ENCODE results near the gene TRPM3.

TRPM3 gene

DNA sequence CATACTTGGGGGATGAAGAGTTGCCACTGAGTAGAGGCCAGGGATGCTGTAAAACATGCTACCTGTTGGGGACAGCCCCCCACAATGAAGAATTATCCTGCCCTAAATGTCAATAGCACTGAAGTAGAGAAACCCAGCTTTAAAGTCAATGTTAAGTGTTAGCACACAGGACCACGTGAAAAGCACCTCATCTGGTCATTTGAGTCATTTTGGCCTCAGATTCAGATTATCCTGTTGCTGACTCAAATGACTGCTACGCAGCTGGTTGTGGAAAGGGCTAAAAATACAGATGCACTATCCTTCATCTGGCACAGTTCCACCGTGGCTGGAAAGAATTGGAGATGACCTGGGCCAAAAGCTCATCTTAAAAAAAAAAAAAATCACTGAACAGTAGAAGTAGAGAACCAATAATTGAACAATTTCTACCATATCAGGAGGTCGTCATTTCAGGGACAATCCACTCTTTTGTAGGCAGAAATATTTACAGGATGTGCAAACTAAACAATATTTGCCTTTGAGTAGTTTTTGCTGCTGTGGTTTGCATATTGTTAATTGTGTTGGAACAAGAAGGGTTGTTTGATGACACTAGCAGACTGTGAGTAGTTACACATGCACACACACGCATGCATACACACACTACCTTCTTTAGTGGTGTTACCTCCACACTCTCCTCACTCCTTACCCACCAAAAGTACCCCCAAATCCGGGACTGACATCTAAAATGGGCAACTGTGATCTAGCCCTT, 511.7 kb downstream of the TRPM3 start:
- no peak for DNase-seq
- peak; percentile 60 for ATAC-seq

DNA sequence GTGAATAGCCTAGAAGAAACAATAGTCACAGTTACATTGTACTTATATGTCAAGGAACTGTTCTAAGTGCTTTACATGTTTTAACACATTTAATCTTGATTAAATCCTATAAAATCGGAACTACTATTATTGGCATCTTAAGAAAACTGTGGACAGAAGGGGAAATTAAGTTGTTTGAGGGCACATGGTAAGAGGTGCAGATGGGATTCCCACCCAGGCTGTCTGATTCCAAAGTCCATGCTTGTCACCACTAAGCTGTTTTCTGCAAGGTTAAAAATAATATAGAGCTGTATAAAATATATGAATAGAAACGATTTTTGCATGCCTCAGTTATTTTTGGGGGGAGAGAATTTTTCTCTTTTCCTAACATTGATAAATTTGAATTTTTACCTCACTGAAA, 512.4 kb downstream of the TRPM3 start:
- ATAC-seq (no peak), DNase-seq (no peak)

DNA sequence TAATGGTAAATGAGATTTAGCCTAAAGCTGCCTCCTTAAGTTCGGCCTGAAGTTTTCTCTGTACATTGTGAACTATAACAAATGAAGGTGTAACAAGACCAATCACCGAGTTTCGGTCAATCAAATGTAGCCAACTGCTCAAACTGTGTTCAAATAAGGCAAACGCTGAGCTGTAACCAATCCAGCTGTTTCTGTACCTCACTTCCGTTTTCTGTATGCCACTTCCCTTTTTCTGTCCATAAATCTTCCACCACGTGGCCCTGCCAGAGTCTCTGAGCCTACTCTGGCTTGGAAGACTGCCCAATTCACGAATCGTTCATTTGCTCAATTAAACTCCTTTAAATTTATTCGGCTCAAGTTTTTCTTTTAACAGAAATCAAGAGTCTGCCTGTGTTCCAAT, 513.5 kb downstream of the TRPM3 start:
- no peak for ATAC-seq
- no peak for DNase-seq

DNA sequence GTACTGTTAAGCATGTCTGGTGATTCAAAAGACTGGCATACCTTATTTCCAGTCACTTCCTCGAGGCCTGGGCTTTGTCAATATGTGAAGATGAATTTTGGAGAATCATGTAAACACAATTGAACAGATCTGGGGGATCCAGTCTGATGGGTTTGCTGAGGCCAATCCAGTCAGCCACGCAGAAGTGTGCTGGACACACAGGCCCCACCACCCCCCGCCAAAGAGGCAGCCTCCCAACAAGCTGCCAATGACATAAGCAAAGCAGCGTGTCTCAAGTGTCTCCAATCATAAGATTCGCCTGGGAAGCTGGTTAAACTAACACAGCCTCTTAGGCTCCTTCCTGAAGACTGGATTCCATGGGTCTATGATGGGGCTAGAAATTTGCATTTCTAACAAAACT, 514.1 kb downstream of the TRPM3 start:
- ATAC-seq, result no peak
- no peak for DNase-seq

DNA sequence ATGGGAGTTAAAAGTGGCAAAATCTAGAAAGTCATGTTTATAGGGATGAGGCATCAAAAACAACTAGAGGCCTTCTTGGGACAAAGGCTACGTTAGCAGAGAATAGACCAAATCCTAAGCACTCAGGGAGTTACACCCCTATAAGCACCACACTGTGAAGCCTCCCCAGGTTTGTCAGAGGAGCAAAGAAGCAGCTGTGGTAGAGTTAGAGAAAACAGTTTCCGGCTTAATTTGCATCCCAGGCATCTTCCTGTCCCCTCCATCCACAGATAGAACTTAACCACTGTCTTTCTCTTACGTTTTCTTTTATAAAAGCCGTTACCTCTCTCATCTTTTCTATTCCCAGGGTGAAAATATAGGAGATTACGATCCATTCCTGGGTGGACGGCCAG, 518.4 kb downstream of the TRPM3 start:
- ATAC-seq (no peak), DNase-seq (no peak)

DNA sequence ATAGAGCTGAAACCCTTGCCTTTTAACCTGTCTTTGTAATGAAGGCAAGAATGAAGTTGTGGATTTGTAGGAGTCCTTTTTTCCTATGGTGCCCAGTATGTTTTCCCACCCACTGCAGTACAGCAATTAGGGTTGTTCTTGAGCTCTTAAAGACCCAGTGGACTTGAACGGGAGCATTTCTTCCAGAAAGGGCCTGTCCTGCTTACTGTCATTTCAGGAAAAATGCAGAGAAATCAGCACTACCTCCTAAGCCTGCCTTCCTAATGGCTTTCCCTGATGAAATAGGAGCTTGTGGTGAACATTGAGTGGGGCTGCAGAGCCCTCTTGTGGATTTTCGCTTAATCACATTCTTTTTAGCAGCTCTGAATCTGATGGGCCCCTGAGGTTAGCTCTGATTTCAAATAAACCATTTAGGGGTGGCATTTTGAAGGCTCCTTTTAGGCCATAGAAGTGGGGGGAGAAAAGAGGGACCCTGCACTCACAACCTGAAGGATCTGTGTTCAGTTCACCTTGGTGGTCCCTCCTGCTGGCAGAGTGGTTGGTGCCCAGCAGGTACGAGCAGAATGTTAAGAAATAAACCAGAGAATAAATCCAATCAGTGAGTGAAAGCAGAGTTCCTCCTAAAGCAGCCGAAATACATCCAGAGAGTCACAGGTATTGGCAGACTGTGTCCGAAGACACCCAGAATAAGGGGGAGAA, 519.0 kb downstream of the TRPM3 start:
- DNase-seq (peak; percentile 35), ATAC-seq (peak; percentile 77)

DNA sequence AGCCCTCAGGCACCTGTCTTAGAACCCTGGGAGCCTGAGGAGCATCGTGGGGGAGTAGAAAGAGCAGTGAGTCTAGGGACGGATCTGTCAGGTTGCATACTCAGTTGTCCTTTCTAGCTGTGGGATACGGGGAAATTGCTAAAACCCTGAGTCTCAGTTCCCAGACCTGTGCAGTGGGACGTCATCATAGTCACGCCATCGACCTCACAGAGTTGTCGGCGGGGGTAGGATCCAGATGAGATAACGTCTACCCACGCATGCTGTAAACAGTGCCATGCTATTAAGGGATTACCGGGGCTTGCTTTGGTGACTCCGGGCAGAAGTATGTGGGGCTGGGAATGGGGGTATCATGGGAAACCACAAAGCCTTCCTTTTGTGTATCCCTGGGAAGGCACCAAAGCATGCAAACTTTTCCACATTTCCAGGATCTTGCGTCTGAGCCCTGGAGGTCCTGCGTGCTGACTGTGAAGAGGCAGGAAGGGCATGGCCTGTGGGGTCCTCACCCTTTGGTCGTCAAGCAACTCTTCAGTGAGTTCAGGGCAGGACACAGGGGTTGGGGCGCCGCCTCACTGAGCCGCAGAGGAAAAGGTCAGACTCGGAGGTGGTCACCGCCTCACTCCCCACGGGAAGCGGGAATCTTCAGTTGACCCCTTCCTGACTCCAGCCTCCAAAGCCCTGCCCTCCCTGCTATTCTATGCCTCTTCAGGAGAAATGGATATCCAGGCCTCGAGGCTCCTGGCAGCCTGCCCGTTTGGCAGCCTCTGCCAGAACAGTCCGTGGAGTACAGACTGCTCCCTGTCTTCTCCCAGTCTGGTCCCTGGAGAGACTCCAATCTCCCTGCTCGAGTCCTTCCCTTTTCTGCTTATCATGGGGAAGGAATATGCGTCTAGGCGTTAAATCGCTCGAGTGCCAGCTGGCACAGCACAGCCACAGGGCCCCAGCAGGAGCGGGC, 520.1 kb downstream of the TRPM3 start:
- no peak for ATAC-seq
- no peak for DNase-seq

DNA sequence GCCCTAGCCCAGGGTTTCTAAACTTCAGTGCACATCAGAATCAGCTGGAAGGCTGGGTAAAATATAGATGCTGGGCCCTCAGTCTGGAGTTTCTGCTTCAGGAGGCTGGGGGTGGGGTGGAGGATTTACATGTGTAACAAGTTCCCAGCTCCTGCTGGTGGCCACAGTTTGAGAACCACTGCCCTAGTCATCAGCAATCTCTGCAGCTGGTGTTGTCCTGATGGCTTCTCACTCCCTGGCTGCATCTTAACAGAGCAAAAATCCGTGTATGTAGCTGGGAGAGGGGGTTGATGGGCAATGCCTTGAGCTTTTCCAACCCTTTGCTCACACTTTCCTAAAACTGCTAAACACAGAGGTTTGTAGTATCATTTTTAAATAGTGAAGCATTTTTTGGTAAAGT, 520.9 kb downstream of the TRPM3 start:
- DNase-seq (no peak), ATAC-seq (no peak)

DNA sequence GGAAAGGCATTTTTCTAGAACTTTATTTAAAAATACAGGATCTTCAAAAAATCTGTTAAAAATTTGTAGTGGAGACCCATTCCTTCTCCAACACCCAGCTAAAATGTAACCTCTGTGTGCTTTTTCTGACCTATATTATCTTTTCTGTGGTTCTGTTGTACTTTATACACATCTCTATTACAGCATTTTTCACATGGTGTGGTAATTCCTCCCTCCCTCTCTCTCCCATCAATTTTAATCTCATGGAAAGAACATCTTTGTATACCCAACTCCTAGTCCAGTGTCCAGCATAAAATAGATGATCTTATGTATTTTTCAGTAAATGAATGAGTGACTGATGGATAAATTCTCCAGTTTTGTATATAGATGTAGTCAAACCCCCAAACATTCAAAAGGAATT, 523.5 kb downstream of the TRPM3 start:
- ATAC-seq (no peak), DNase-seq (no peak)

DNA sequence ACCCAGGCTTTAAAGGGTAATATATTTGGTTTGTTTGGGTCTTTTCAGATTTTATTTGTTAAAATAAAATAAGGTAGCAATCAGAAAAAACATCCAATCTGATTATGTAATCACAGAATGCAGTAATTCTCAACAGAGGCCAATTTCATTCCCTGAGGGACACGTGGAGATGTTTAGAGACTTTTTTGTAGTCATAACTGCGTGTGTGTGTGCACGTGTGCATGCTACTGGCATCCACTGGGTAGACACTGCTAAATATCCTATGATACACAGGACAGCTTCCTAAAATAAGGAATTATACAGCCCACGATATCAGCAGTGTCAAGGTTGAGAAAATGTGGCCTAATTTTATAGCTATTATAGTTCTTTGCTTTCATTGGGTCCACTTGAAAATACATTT, 526.2 kb downstream of the TRPM3 start:
- ATAC-seq, result no peak
- no peak for DNase-seq

DNA sequence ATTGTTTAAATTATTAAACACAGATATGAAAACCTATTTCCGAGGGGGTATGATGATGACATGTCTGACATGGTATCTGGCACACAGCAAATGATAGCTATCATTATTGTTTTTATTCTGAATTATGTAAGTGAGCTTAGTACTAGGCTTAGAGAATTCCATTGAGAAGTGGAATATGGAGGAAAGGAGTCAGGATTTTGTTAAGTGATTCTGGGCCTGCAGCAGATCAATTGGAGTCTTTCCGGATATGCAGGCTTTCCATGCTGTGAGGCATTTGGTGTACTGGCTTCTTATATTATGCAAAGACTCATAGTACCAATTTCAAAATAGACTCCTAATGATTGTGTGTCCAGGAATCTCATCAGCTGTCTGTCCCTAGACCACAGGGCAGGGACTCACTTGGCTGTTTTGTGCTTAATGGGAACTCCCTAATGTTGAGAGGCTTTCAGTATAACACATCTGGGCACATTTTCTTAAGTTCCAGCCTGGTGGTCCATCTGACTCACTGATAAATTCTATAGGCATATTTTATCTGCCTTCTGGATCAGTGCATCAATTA, 527.0 kb downstream of the TRPM3 start:
- no peak for DNase-seq
- no peak for ATAC-seq

DNA sequence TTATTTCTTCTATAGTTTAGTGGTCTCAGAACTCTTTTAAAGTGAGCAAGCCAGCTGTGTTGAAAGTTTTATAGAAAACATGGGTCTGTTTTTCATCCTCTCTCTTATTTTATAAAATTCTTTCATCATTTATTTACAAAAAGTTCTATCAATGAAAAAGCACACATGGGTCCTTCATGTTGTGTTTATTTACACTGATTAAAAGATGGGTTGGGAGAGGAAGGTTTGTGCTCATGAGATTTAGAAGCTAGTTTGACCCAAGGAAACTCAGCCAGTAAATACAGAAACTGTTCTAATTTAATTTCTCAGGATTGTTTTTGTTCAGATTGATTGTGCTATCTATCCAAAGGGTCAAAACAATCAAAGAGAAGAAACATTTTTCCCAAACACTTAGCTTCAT, 528.2 kb downstream of the TRPM3 start:
- DNase-seq (no peak), ATAC-seq (no peak)

DNA sequence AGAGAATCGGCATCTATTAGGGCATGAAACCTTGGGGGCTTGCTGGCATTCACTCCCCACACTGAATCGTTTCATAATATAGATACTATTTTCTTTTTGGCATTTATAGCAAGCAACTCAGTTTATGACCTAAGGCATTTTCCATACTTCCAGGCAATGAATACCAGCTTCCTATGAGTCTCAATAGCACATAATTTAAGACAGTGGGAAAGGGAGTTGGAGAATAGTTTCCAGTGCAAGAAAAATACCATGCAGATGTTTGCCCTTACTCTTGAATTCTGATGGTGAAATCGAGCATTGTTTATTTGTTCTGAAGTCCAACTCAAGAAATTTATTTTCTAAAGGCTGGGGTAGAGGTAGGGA, 531.1 kb downstream of the TRPM3 start:
- no peak for ATAC-seq
- no peak for DNase-seq

DNA sequence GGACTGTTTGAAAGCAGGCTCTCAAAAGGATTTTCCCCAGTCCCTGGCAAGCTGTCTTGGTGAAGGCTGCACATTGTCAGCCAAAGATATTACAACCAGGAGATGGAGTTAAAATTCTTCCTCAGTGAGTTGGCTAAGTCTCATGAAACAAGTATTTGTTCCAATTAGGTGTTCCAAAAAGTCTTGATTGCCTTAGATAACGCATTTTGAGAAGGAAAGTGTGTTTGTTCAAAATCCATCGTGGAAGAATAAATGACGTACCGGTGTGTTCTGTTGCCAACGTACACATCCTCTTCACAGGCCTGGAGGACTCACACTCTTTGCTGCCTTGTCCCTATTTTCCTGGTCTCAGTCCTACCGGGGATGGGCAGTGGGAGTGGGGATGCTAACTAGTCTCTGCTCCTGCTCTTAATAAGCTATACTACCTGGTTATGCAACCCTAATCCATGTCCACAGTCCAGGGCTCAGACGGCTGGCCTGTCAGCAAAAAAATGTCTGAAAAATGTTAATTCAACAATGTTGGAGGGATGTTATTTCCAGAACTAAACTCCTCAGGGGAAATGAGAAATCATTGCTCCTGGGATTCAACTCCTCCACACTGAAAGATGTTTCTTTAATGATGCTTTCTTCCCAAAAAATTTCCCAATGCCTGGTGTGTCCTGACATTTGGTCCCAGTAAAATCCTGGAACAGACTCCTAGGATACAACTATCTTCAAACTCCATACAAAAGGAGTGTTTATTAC, 531.7 kb downstream of the TRPM3 start:
- ATAC-seq (no peak), DNase-seq (no peak)

DNA sequence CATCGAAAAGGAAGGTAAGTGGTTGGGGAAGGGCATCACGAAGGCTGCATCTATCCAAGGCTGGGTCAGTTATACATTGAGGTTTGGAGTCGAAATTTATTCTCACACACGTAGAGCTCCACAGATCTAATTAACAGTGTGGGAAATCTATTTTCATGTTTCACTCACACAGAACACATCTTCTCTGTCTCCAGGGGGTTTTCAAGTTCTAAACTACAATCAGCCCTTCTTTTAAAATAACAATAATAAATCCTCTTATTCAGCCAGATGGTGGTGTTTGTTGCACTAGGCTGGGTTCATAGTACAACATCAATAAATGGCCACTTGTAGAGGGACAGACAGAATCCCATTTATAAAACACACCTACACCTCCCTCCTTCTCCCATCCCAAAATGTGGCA, 532.4 kb downstream of the TRPM3 start:
- no peak for DNase-seq
- ATAC-seq, result no peak

DNA sequence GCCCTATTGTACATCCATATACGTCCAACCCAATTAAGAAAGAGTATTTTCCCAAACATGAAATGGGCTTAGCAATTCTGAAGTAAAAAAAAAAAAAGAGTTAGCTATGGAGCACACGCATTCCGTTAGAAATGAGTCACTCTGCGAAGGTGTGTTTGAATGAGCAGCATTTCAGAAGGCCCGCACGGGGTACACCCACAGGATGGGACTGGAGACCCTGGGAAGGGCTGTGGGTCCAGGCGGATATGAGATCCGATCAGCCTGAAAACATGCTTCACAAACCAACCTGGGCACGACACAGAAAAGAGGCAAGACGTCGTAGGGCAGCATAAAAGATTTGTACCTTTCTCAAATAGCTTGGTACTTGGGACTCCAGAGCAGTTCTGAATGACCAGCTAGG, 533.0 kb downstream of the TRPM3 start:
- ATAC-seq (no peak), DNase-seq (no peak)

DNA sequence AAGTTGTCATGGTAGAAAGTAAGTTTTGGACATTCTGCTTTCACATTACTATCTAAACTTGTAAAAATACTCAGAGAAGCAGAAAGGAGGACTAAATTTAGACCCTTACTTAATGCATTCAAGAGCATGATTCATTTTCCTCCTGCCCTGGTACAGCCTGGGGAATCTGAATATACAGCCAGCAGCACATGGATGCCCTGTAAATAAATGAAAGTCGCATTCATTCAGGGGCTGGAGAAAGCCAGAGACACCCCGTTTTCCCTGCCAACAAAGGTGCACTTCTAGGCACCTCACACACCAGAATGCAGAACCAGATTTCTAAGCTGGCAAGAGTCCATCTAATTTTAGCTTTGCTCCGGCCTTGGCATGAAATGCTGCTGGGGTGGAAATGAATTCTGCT, 534.2 kb downstream of the TRPM3 start:
- ATAC-seq (no peak), DNase-seq (no peak)

DNA sequence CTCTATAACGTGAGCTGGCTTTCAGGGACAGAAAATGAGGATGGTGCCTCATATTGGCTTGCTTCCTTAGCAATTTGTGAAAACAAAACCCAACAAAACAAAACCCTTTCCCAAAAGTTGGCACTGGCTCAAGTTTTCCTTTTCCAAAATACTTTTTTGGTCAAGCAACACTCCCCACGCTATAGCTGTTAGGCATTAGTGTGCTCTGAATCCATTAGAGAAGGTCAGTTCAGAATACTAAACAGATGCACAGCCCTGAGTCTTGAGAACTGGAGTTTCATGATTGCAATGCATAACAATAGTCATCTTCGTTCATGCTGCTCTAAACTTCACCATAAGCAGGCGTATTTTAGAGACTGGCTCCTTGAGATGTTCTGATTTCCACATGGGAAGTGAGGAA, 534.9 kb downstream of the TRPM3 start:
- ATAC-seq (no peak), DNase-seq (no peak)

DNA sequence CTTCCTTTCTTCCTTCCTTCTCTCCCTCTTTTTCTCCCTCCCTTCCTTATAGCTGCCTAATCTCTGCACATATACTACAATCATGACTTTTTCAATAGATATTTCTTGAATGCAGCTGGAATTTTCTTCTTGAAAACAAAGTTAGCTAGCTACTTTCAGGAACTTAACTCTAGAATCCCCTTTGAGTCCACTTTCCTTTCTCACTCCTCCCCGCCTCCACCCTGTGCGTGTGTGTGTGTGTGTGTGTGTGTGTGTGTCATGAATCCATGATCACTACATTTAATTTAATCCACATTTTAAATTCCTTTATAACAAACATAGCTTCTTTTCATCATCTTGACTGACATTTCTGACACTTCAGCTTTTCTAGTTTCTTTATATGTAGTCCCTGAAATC, 539.5 kb downstream of the TRPM3 start:
- no peak for DNase-seq
- no peak for ATAC-seq

DNA sequence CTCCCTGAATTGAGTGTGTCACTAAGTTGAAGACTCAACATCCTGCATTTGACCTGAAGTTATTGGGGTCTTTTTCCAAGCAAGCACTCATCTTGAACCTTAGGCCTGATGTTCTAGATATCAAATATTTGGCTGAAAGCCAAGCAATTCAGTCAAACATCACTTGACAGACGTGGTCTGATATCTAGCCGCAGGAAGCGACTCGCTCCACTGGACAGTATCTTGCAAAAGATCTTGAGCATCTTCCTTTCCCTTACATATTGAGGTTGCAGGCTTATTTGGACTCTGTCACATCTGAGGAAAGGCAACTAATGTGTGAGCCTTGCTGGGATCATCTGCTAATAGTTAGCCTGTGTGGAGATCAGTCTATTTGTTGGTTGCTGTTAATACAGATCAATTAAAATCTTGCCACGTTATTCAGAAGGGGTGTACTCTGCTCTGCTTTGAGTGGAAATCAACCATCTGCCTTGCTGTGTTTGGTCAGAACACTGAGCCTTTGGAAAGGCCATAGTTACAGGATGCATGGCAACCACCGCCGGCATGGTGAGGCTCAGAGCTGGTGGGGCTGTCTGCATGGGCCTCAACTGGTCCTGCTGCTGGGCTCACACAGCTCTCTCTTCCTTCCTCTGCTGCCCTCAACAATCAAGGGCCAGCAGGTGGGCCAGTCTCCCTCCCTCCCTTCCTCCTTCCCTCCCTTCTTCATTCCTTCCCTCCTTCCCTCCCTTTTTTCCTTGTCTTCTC, 540.0 kb downstream of the TRPM3 start:
- DNase-seq, result no peak
- ATAC-seq, result no peak

DNA sequence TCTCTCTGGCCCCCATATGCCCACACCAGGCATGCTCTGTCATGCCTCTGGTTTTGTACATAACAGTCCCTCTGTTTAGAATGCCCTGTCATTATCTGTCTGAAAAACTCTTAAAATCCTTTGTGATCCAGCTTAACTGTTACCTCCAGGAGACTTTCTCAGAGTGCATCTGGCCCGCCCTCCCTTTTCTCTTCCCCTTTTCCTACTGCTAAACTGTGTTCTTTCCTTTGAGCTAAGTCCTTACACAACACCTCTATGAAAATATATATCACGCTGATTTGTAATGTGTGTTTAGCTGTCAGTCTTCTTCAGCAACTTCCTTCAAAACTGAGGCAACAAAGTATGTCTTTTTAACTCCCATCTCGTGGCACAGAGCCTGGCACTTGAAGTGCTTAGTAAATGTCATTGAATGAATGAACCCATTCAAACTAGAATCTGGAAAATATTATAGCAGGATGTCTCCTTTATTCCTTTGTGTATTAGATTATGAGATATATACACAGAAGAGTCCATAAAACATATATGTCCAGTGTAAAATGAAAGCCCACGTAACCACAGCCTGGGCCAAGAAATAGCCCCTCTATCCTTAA, 540.7 kb downstream of the TRPM3 start:
- DNase-seq (no peak), ATAC-seq (no peak)
